ENCODE results near the gene TMEM63C. TPM values are rescaled to one million over a fixed set of nuclear protein-coding genes. Genes with fewer than 3 reads are reported as not detected.

The TMEM63C gene
- total RNA-seq, 2 experiments from 2014 or later, result 0.79 to 6.6 TPM

DNA sequence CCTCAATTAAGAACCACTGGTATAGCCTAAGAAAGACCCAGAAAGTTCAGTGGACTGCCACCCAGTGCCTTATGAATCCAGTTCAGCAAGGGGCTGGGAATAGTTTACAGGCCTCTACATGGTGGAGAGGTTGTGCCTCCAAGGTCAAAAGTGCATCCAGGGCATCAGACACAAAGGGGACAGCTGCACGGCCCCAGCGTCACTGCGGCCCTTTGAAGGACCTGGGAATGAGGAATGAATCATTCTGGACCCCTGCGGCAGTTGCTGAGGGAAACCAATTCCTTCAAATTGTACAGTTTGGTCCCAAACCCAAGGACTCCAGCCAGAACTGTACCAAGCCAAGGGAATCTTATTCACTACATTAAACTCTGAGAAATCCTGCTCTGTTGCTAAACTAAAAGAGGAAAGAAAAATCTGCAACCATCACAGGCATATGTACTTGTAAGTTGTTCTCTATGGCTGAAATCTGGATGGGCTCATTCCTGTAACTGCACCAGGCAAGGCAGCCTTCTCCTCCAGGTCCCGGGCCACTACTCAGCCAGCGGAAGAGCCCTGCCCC lies 100.3 kb downstream of the TMEM63C start:
- no peaks in the 10 kb centered on the region for H3K4me1 ChIP-seq (ENCODE audit: insufficient read depth, low read length, poor library complexity, severe bottlenecking)
- ChIA-PET POLR2A (interaction anchor here (0.6 kb wide), 1 partner anchor 16 kb away, joined by 3 read pairs; no protein-coding TSS in a partner anchor), CTCF (ENCODE audit: unreplicated experiment) (no interaction called here)
- no TSS peak for BruUV-seq (replicated peaks)
- H2AFZ ChIP-seq (ENCODE audit: low read length), result no peak overlapping the region
- H3K36me3 ChIP-seq (ENCODE audit: insufficient read depth, low read length), result peaks cover 25% of the 10 kb centered on the region
- no peaks in the 10 kb centered on the region for H3K79me2 ChIP-seq (ENCODE audit: insufficient read depth, low read depth, low read length)
- H3K4me3 ChIP-seq (ENCODE audit: low read depth, low read length, poor library complexity, severe bottlenecking), result no peak overlapping the region
- no peaks in the 10 kb centered on the region for H3K9me2 ChIP-seq (ENCODE audit: insufficient read depth, low read length)
- no peak overlapping the region for H3K4me2 ChIP-seq (ENCODE audit: low read length)
- H4K20me1 ChIP-seq (ENCODE audit: insufficient read depth, low read length), result no peaks in the 10 kb centered on the region
- intact Hi-C loops (cut with micrococcal nuclease; ENCODE audit: unreplicated experiment), result no loop called here
- H3K9me3 ChIP-seq (ENCODE audit: low read length), result no peaks in the 10 kb centered on the region
- DNase-seq (ENCODE audit: low spot score), result no peak
- no peak overlapping the region for H3K27ac ChIP-seq (ENCODE audit: low read depth, low read length, poor library complexity, severe bottlenecking)
- TF ChIP-seq EZH2phosphoT487 (IDR thresholded peaks at IDR 0.05; ENCODE audit: borderline replicate concordance, low read depth, low read length) (no peak), CTCF (conservative IDR thresholded peaks at IDR 0.05; ENCODE audit: low read length) (no peak)

DNA sequence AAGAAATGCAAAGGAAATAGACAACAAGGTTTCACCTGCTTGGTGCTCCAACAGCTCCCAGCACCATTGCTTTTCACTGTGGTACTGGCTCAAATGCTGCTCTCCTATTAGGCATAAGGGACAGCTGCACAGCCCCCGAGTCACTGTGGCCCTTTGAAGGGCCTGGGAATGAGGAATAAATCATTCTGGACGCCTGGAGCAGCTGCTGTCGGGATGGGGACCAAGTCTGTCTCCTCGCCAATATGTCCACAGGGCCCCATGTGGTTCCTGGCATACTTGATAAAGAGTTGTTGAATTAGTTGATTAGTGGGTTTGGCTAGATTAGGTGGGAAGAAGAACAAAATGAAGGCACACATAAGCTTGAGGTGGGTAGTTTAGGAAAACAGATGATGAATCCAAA lies 102.5 kb downstream of the TMEM63C start:
- Histone ChIP-seq H3K4me1 (ENCODE audit: insufficient read depth, low read length, poor library complexity, severe bottlenecking) (no peaks in the 10 kb centered on the region), H3K27ac (ENCODE audit: low read depth, low read length, poor library complexity, severe bottlenecking) (no peak overlapping the region), H4K20me1 (ENCODE audit: insufficient read depth, low read length) (no peaks in the 10 kb centered on the region), H3K4me3 (ENCODE audit: low read depth, low read length, poor library complexity, severe bottlenecking) (no peak overlapping the region), H3K9me2 (ENCODE audit: insufficient read depth, low read length) (no peaks in the 10 kb centered on the region), H2AFZ (ENCODE audit: low read length) (no peak overlapping the region), H3K4me2 (ENCODE audit: low read length) (no peak overlapping the region), H3K9me3 (ENCODE audit: low read length) (no peaks in the 10 kb centered on the region), H3K79me2 (ENCODE audit: insufficient read depth, low read depth, low read length) (no peaks in the 10 kb centered on the region), H3K36me3 (ENCODE audit: insufficient read depth, low read length) (peaks cover 25% of the 10 kb centered on the region)
- intact Hi-C loops (cut with micrococcal nuclease; ENCODE audit: unreplicated experiment), result no loop called here
- DNase-seq (ENCODE audit: low spot score), result no peak
- no peak for TF ChIP-seq CTCF (conservative IDR thresholded peaks at IDR 0.05; ENCODE audit: low read length)
- no peak for TF ChIP-seq EZH2phosphoT487 (IDR thresholded peaks at IDR 0.05; ENCODE audit: borderline replicate concordance, low read depth, low read length)
- ChIA-PET POLR2A (interaction anchor here (0.9 to 1.0 kb wide), 3 partner anchors 9 to 37 kb away, joined by 3 to 4 read pairs (median 4); partner anchors contain the start of gene GSTZ1), CTCF (ENCODE audit: unreplicated experiment) (interaction anchor here (1.1 kb wide), 1 partner anchor 24 kb away, joined by 3 read pairs; no protein-coding TSS in a partner anchor)
- BruUV-seq (replicated peaks), result no TSS peak

- Histone ChIP-seq H3K4me1 (ENCODE audit: insufficient read depth, low read length, poor library complexity, severe bottlenecking) (no peaks in the 10 kb centered on the region), H3K4me2 (ENCODE audit: low read length) (no peak overlapping the region), H3K9me2 (ENCODE audit: insufficient read depth, low read length) (no peaks in the 10 kb centered on the region), H3K9me3 (ENCODE audit: low read length) (no peaks in the 10 kb centered on the region), H3K4me3 (ENCODE audit: low read depth, low read length, poor library complexity, severe bottlenecking) (no peak overlapping the region), H4K20me1 (ENCODE audit: insufficient read depth, low read length) (no peaks in the 10 kb centered on the region), H2AFZ (ENCODE audit: low read length) (no peak overlapping the region), H3K27ac (ENCODE audit: low read depth, low read length, poor library complexity, severe bottlenecking) (no peak overlapping the region), H3K36me3 (ENCODE audit: insufficient read depth, low read length) (peaks cover 25% of the 10 kb centered on the region), H3K79me2 (ENCODE audit: insufficient read depth, low read depth, low read length) (no peaks in the 10 kb centered on the region)
- intact Hi-C loops (cut with micrococcal nuclease; ENCODE audit: unreplicated experiment), result no loop called here
- BruUV-seq (replicated peaks), result no TSS peak
- POLR2A ChIA-PET, result interaction anchor here (0.6 to 1.0 kb wide), 3 partner anchors 9 to 226 kb away, joined by 3 to 4 read pairs (median 3); partner anchors contain the start of gene GSTZ1
- TF ChIP-seq EZH2phosphoT487 (IDR thresholded peaks at IDR 0.05; ENCODE audit: borderline replicate concordance, low read depth, low read length) (no peak), CTCF (conservative IDR thresholded peaks at IDR 0.05; ENCODE audit: low read length) (no peak)
- no peak for DNase-seq (ENCODE audit: low spot score)
- CTCF ChIA-PET (ENCODE audit: unreplicated experiment), result no interaction called here
Observed at GRCh38 chr14:77284466-77284865, 102.9 kb downstream of the TMEM63C start.

Data from OCI-LY7 (cell line).